ACC112 (cell line): ENCODE results near the gene ZSCAN29.
A peak's percentile ranks its signal among the peaks of the same experiment; 100 is the strongest.

Experiments used
- H2AFZ ChIP-seq: fragments of 200-600 bp; sonication (generic); one replicate; pipeline ENCODE4 v1.6.0; 2017; ENCODE audit warnings: antibody characterized with exemption, low read length; ENCODE audit not compliant: unreplicated experiment
- H3K27ac ChIP-seq: fragments of 200-600 bp; sonication (generic); 2 replicates; pipeline ENCODE4 v1.5.1; 2014; ENCODE audit warnings: low read depth, mild to moderate bottlenecking, antibody characterized with exemption, low read length, moderate library complexity
- H3K27me3 ChIP-seq: fragments of 200-600 bp; sonication (generic); 2 replicates; pipeline ENCODE4 v1.6.1; 2014; ENCODE audit warnings: mild to moderate bottlenecking, antibody characterized with exemption, low read length, moderate library complexity, mixed read lengths; ENCODE audit not compliant: insufficient read depth
- H3K36me3 ChIP-seq: fragments of 200-600 bp; sonication (generic); 2 replicates; pipeline ENCODE4 v1.6.1; 2016; ENCODE audit warnings: mild to moderate bottlenecking, antibody characterized with exemption, low read length, moderate library complexity, mixed read lengths; ENCODE audit not compliant: insufficient read depth
- H3K4me1 ChIP-seq: fragments of 200-600 bp; sonication (generic); one replicate; pipeline ENCODE4 v1.6.1; 2016; ENCODE audit warnings: low read length, mixed read lengths; ENCODE audit not compliant: insufficient read depth, unreplicated experiment, control insufficient read depth
- H3K4me3 ChIP-seq: fragments of 200-600 bp; sonication (generic); 2 replicates; pipeline ENCODE4 v1.5.1; 2014; ENCODE audit warnings: mild to moderate bottlenecking, low read depth, low read length
- H3K79me2 ChIP-seq: fragments of 200-600 bp; sonication (generic); one replicate; pipeline ENCODE4 v1.6.0; 2016; ENCODE audit warnings: low read length; ENCODE audit not compliant: control insufficient read depth, unreplicated experiment, insufficient read depth

Gene ZSCAN29

DNA sequence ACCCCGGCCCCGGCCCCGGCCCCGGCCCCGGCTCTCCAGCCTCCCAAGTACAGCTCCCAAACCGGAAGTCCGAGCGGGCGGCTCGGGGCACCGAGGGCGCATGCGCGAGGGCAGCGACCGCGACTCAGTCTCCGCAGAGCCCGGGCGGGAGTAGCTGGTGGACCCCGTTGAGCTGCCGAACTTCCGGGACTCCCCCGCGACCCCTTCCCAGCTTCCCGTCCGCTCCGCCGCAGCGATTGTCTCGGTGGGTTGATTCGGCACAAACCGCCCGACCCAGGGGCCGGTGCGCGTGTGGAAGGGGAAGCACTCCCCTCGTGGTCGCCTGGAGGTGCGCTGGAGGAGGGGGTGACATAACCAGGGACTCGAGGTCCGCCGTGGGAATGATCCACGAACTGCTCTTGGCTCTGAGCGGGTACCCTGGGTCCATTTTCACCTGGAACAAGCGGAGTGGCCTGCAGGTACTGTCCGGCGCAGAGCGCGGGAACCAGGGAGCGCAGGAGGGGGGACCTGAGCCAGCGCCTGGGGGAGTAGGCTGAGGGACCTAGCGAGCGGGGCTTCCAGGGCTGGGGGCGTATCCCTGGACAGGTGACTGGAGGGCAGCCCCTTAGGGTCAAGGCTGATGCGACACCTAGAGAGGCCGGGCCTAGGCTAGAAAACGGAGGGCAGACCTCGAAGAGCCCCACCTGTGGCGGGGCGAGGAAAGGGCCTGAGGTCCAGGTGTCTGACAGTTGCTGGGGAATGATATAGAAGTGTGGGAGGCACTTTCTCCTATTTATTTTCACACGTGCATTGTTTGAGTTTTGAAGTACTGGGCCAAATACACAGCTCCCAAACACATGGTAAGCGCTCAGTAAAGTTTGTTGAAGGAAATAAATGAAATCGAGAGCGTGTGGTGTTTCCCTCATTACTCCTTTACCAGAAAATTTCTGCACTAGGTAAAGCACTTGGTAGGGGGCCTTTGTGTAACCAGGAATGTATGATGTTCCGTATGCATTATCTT is at the start of gene ZSCAN29, which contains the start of gene TUBGCP4:
ZSCAN29 (minus strand) TSS at position 69 of the 1,000 bp plus-strand sequence. CDS start 1,130 bp downstream, outside the sequence.
TUBGCP4 (plus strand) TSS at position 127 of the 1,000 bp plus-strand sequence; CDS start at position 381, 254 bp downstream.
- H3K79me2 ChIP-seq, result peaks cover 35% of the 10 kb centered on the region
- peaks cover 30% of the 10 kb centered on the region for H3K36me3 ChIP-seq
- peaks cover 13% of the 10 kb centered on the region for H3K4me1 ChIP-seq
- H3K4me3 ChIP-seq, result peak within 1 kb of the TSS; percentile 96
- peak within 1 kb of the TSS; percentile 92 for H2AFZ ChIP-seq
- H3K27ac ChIP-seq, result no peak within 1 kb of the TSS
- no peaks in the 10 kb centered on the region for H3K27me3 ChIP-seq

GRCh38 chr15:43420435-43420834 is 49.6 kb upstream of the ZSCAN29 start:
- H2AFZ ChIP-seq, result no peak overlapping the region
- H3K4me3 ChIP-seq, result no peak overlapping the region
- H3K36me3 ChIP-seq, result peaks cover 40% of the 10 kb centered on the region
- no peaks in the 10 kb centered on the region for H3K79me2 ChIP-seq
- no peak overlapping the region for H3K27ac ChIP-seq
- no peaks in the 10 kb centered on the region for H3K27me3 ChIP-seq
- H3K4me1 ChIP-seq, result no peaks in the 10 kb centered on the region

DNA sequence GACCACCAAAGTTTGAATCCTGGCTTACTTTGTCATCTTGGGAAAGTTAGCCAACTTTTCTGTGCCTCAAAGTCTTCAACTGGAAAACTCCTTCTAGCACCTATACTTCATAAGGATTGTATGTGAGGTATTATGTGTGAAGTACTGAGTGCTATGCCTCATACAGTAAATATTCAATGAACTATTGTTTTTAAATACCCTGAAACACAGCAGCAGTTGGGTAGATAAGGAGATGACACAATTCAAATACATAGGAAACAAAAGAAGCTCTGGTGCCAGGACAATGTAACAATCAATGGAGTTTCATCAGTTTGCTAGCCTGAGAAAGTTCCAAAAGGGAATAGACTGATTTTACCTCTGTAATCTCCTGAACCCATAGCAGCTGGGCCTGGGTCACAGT is 43.4 kb upstream of the ZSCAN29 start:
- Histone ChIP-seq H3K79me2 (no peaks in the 10 kb centered on the region), H3K27ac (no peak overlapping the region), H3K4me3 (no peak overlapping the region), H3K4me1 (no peaks in the 10 kb centered on the region), H3K36me3 (peaks cover 17% of the 10 kb centered on the region; the same call in 1 of the 2 replicates), H3K27me3 (no peaks in the 10 kb centered on the region), H2AFZ (no peak overlapping the region)

DNA sequence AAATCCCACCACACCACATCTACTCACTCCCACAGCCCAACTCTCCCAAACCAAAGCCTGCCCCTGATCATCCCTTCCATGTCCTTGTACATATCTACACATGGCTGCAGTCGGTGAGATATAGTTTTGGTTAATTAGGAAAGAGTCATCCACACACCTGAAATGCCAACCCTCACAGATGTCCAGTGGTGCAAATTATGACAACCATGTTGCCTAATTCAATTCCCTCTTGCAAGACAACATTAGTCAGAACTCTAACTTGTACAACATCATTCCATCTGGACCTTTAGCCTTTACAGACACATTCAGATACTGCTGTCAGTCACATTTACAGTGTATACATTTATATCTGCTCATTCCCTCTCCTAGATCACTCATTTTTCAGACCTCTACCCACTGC is 41.3 kb upstream of the ZSCAN29 start:
- H3K79me2 ChIP-seq, result no peaks in the 10 kb centered on the region
- no peak overlapping the region for H3K27ac ChIP-seq
- no peaks in the 10 kb centered on the region for H3K27me3 ChIP-seq
- H2AFZ ChIP-seq, result no peak overlapping the region
- H3K4me1 ChIP-seq, result no peaks in the 10 kb centered on the region
- H3K4me3 ChIP-seq, result no peak overlapping the region
- peaks cover 28% of the 10 kb centered on the region for H3K36me3 ChIP-seq

GRCh38 chr15:43410572-43411214 is 39.9 kb upstream of the ZSCAN29 start:
- H3K27ac ChIP-seq, result peak overlapping the region; percentile 29; the same call in 1 of the 2 replicates
- H3K79me2 ChIP-seq, result no peaks in the 10 kb centered on the region
- no peaks in the 10 kb centered on the region for H3K27me3 ChIP-seq
- H3K4me1 ChIP-seq, result no peaks in the 10 kb centered on the region
- H3K36me3 ChIP-seq, result peaks cover 36% of the 10 kb centered on the region
- no peak overlapping the region for H2AFZ ChIP-seq
- H3K4me3 ChIP-seq, result no peak overlapping the region

DNA sequence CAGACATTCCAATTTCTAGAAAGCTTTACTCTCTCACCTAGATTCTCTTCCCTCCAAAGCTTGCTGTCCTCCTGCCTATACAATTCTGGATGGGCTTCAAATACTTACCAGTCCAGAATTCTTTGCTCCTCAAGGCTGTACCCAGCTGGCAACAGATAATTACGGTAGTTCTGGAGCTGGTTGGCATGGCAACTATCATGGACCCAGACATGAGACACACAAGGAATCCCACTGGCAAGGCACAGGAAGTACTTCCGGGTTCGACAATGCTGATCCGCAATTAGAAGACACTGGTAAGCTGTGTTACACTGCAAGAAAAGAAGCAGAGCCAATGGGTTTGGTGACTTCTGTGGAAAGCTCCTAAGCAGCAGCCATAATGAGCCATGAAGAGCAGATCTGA is 37.9 kb upstream of the ZSCAN29 start:
- H3K36me3 ChIP-seq, result peaks cover 43% of the 10 kb centered on the region
- H3K4me3 ChIP-seq, result no peak overlapping the region
- no peaks in the 10 kb centered on the region for H3K27me3 ChIP-seq
- no peaks in the 10 kb centered on the region for H3K79me2 ChIP-seq
- H3K27ac ChIP-seq, result no peak overlapping the region
- H3K4me1 ChIP-seq, result no peaks in the 10 kb centered on the region
- no peak overlapping the region for H2AFZ ChIP-seq

- Histone ChIP-seq H3K27me3 (no peaks in the 10 kb centered on the region), H3K4me3 (no peak overlapping the region), H3K27ac (no peak overlapping the region), H3K4me1 (no peaks in the 10 kb centered on the region), H3K79me2 (no peaks in the 10 kb centered on the region), H2AFZ (no peak overlapping the region), H3K36me3 (peaks cover 40% of the 10 kb centered on the region)
Observed at GRCh38 chr15:43406808-43407207, 36.0 kb upstream of the ZSCAN29 start.

DNA sequence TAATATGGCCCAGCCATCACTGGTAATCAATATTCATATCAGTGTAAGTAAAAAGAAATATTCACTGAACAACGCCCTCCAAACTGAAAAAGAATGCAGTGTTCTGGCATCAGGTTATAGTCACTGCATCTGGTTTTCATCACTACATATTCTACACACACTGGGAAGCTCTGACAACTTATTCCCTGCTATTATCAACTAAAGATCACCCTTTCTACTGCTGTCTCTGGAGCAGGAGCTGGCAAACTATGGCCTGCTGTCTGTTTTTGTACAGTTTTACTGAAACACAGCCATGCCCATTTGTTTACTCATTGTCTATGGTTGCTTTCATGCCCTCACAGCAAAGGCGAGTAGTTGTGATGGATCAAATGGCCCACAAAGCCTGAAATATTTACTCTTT is 35.3 kb upstream of the ZSCAN29 start:
- Histone ChIP-seq H3K79me2 (no peaks in the 10 kb centered on the region), H2AFZ (no peak overlapping the region), H3K4me1 (no peaks in the 10 kb centered on the region), H3K36me3 (peaks cover 36% of the 10 kb centered on the region), H3K4me3 (no peak overlapping the region), H3K27ac (no peak overlapping the region), H3K27me3 (no peaks in the 10 kb centered on the region)

DNA sequence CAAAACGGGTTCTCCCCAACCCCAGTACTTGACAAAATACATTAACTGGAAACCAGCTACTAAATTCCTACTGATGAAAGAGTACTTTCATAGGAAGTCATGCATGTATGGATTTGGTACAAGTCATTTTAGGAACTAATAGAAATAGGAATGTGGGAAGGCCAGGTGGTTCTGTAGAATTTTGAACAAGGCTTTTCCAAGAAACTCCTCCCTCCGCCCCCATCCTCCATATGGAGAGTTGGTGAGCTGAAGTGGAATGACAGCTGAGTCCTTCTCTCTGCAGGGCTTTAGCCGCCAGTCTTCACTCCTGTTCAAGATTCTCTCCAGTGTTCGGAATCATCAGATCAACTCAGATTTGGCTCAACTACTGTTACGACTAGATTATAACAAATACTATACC is 33.3 kb upstream of the ZSCAN29 start:
- no peak overlapping the region for H2AFZ ChIP-seq
- no peaks in the 10 kb centered on the region for H3K4me1 ChIP-seq
- H3K4me3 ChIP-seq, result no peak overlapping the region
- peaks cover 40% of the 10 kb centered on the region for H3K36me3 ChIP-seq
- no peak overlapping the region for H3K27ac ChIP-seq
- H3K79me2 ChIP-seq, result no peaks in the 10 kb centered on the region
- H3K27me3 ChIP-seq, result no peaks in the 10 kb centered on the region

GRCh38 chr15:43403616-43404015 is 32.8 kb upstream of the ZSCAN29 start:
- Histone ChIP-seq H3K27ac (no peak overlapping the region), H2AFZ (no peak overlapping the region), H3K27me3 (no peaks in the 10 kb centered on the region), H3K4me1 (no peaks in the 10 kb centered on the region), H3K79me2 (no peaks in the 10 kb centered on the region), H3K36me3 (peaks cover 39% of the 10 kb centered on the region), H3K4me3 (no peak overlapping the region)
